RPMI8226 (cell line): Measurements from ENCODE around the gene COPZ2.
A peak's percentile ranks its signal among the peaks of the same experiment; 100 is the strongest.
"Not testable (repeated sequence)": the region's sequence is repeated elsewhere in the genome, so short reads cannot be mapped to it uniquely, and the experiment has no call there.

Experiments used
- DNase-seq: peaks from one replicate; pipeline ENCODE4 v3.0.0-alpha.2; 2015

The COPZ2 gene

GRCh38 chr17:48055531-48056245, 18.1 kb upstream of the COPZ2 start:
- no peak for DNase-seq

- DNase-seq, result no peak
Observed at GRCh38 chr17:48054238-48055185, 16.9 kb upstream of the COPZ2 start.

- DNase-seq, result no peak
Observed at GRCh38 chr17:48053758-48054237, 16.2 kb upstream of the COPZ2 start.

GRCh38 chr17:48052956-48053757, 15.6 kb upstream of the COPZ2 start:
- peak; percentile 47 for DNase-seq

GRCh38 chr17:48051706-48052486, 14.3 kb upstream of the COPZ2 start:
- no peak for DNase-seq

- DNase-seq, result no peak
Observed at GRCh38 chr17:48051283-48051682, 13.7 kb upstream of the COPZ2 start.

- peak; percentile 89 for DNase-seq
Observed at GRCh38 chr17:48048384-48049126, 11.0 kb upstream of the COPZ2 start.

GRCh38 chr17:48047741-48048383, 10.3 kb upstream of the COPZ2 start, which contains the start of gene NFE2L1:
NFE2L1 (plus strand) TSS chr17:48048359; CDS start chr17:48051119, 2,760 bp downstream.
- DNase-seq, result peak; percentile 99

GRCh38 chr17:48047113-48047740, 9.6 kb upstream of the COPZ2 start:
- no peak for DNase-seq

GRCh38 chr17:48046296-48046695, 8.7 kb upstream of the COPZ2 start:
- DNase-seq, result no peak

- DNase-seq, result no peak
Observed at GRCh38 chr17:48045316-48046001, 7.9 kb upstream of the COPZ2 start.

- no peak for DNase-seq
Observed at GRCh38 chr17:48044851-48045250, 7.3 kb upstream of the COPZ2 start.

- DNase-seq, result no peak
Observed at GRCh38 chr17:48043176-48043575, 5.6 kb upstream of the COPZ2 start.

- no peak for DNase-seq
Observed at GRCh38 chr17:48038687-48039086, 1.1 kb upstream of the COPZ2 start.

GRCh38 chr17:48037838-48038323, 284 bp upstream of the COPZ2 start:
- no peak for DNase-seq

- no peak for DNase-seq
Observed at GRCh38 chr17:48036693-48037035, 933 bp downstream of the COPZ2 start.

GRCh38 chr17:48034734-48035133, 2.9 kb downstream of the COPZ2 start:
- DNase-seq, result not testable (repeated sequence)

- no peak for DNase-seq
Observed at GRCh38 chr17:48031966-48032365, 5.6 kb downstream of the COPZ2 start.

- no peak for DNase-seq
Observed at GRCh38 chr17:48030531-48030930, 7.1 kb downstream of the COPZ2 start.

GRCh38 chr17:48028736-48029135, 8.9 kb downstream of the COPZ2 start:
- DNase-seq, result no peak
